NCI-H1417 treated with DMSO at 0.1 percent for 48 hours (cell line): ENCODE results near the gene ZNF385A.
A peak's percentile ranks its signal among the peaks of the same experiment; 100 is the strongest.

Source experiments
- DNase-seq: peaks from one replicate; lab custom pipeline; 2025; lab: John Stamatoyannopoulos, UW

ZNF385A gene

DNA sequence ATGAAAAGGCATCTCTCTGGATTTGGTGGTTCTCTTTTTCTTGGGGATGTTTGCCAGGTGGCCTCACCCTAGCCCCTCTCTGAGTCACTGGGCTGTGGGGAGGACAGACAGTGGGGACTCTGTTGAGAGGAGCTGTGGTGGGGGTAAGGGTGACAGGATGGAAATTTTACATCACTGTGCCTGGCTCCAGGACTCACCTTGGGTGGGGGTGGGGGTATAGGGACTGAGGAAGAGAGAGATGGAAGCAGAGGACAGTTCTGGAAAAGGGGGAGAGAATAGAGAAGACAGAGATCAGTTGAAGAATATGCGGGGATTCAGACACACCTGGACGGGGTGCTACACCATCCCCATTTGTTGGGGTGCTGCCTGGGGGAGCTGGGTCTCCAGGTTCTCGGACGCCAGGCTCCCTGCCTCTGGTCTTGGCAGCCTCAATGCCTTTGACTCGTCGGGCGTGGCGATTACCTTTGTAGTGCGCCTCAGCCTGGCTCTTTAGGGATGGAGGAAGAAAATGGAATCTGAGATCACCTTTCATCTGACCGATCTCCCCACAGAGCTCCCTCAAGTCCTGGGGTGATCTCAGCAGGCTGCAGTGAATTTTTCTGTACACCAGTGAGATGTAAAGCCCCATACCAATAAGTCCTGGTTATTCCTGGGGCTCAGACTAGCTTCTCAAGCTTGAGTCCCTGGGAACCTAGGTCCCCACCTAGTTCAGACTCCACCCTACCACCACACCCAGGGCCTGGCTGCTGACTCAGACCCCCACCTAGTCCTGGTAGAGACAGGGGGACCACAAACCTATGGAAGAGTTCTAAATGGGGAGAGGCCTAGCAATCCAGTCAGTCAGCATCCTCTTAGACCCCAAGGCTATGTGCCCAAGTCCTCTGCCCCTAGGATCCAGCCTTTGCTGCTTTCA, 10.6 kb downstream of the ZNF385A start:
- DNase-seq: no peak

DNA sequence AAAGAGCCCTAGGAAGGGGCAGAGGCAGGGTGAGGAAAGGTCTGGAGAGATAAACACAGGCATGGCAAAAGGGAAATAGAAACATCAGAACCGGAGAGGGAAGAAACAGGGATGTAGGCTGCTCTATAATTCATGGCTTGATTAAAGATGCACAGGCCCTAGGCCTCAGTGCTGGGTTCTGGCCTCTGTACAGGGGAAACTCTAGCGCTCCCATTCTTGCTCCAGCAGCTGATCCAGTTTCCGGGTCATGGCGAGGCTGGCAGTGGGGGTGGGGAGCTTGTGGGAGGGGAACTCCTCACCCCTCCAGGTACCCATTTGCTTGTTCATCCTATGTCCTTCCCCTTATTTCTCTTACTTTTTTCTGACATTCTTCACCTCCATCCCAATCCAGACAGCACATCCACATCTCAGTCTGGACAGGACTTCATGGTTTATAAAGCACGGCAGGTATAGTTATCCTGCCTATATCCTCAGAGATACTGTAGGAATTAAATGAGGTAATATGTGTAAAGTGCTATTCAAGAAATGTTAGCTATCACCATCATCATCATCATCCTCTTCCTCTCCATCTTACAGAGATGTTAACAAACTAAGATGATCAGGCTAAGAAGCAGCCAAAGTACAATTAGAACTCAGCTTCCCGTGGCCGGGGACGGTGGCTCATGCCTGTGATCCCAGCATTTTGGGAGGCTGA, 12.3 kb downstream of the ZNF385A start:
- DNase-seq: no peak

DNA sequence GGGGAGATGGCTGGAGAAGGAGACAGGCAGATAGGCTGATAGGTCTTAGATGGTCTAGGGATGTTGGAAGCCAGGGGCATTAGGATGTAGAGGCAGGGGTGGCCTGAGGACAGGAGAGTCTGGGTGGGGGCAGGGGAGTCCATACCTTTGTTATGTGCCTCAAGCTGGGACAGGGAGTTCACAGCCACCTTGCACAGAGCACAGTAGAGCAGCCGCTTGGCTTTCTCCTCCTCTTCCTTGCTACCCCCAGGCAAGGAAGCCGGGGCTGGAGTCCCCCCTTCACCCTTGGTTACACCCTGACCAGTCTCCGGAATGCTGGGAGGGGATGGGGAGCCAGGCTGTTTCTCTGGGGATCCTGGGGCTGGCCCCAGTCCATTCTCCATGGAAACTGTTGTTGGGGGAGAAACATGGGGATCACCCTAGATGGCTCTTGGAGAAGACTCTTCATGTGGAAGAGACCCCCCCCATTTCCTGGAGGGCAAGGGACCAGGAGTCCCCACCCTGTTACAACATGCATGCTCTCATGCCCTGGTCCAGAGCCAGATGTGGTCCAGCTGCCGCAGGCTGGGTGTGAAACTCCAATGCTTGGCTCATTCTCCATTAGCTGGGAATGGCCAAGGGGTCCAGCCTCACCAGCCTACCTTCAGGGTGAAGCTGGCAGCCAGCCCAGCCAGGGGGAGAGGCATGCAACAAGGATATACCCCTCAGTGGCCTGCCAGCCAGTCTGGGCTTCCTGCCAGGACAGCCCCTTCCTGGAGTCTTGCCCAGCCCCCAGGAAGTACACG, 13.0 kb downstream of the ZNF385A start:
- no peak for DNase-seq

DNA sequence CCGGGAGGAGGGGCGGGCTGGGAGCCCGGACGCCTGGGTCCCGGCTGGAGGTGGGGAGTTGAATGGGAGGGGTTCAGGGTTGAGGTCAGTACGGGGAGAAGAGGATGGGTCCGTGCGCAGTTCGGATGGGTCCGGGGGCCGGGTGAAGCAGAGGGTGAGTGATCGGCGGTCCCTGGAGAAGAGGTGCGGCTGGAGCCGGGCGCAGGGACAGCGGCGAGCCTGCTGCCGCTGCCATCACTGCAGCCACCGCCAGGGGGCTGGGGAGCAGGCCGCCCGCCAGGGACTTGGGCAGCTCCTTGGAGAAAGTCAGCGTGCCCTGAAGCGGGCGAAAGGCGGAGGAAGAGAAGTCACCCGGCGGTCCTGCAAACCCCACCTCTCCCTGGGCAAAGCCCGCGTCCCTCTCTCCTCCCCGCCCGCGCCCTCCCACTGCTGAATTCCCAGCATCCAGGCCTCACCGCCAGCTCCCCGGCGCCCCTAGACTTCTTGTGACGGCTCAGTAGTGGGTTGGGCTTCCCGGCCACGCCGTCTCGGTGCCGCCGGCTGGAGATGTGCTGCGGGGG, 14.3 kb downstream of the ZNF385A start:
- no peak for DNase-seq

DNA sequence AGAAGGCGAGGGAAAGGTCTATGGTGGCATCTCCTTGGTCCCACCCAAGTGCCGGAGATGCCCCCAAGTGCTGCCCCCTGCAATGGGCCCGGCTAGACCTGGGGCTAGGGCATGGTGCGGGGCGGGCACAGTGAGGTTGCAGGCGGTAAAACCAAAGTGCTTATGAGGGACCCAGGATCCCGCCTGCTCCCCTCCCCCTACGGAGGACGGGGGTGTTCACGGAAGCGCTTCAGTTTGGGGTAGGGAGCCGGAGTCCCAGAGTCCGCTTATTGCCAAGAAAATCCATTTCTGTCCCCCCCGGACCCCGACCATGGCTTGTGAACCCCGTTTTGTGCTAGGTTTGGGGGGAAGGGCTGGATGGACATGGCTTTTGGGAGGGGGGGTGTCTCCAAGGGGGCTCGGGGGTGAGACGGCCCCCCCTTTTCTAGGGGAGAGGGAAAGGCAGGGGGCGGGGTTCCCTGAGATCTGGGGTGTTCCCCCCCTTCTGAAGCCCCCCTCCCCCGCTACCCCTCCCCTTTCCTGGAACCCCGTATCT, 14.9 kb downstream of the ZNF385A start:
- DNase-seq: no peak

DNA sequence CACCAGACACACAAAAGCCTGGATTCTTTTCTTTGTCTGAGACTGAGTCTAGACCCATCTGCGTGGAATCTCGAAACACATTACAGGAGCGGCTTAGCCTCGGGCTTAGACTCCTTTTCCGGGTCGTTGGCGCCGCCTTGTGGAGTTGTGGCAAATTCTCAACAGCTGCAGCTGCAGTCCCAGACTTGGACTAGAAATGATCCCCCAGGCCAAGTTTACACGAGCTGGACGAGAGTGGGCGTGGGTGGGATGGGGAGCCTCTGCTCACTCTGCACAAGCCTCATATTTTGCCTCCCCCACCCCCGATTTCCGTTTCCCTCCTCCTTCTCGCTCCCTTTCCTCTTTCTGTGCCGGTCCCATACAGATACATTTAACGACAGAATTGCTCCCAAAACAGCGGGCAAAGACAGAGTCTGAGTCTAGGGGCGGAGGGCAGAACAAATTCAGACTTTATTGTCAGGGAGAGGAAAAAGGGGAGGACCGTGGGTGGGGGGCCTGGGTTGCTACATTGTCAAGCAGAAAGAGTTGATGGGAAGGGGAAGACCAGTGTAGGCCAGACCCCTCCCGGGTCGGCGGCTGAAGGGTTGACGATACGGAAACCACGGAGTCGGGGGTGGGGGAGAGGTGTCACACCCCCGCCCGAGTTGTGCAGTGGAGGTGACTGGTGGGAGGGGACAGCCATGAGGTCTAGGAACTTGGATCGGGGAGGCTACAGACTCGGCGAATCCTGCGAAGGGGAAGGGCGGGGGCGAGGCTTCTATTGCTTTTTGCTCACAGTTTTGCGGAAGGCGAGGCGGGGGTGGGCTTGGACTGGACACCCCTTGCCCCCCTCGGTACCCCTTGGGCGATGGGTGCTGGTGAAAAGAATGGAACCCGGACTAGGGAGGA, 15.6 kb downstream of the ZNF385A start:
- DNase-seq: no peak

DNA sequence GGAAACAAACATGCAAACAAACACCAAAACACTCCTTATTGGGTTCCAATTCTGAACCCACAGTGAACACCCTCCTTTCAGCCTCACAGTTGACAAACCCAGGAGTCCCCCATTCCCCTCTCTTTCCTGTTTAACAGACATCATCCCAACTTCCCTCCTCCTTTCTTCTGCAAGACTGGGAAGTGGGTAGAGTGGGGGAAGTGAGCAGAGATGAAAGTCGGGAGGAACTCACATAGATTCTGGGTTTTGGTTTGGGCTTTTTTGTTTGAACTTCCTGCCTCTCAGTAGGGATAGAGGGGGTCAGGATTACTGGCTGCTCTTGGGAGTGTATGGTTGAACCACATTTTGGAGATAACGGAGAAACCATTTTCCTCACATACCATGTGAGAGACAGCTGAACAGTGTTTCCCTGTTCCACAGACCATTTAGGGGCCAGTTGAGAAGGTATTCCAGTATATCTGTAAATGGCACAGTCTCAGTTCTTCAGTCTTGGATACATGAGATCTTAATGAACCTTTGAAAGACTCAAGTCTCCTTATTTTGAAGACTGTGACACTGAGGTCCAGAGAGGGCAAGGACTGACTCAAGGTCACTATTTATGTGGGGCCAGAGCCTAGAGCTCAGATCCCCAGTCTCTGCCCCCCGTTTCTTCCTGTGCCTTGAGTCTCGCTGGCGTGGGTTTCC, 16.4 kb downstream of the ZNF385A start:
- no peak for DNase-seq

DNA sequence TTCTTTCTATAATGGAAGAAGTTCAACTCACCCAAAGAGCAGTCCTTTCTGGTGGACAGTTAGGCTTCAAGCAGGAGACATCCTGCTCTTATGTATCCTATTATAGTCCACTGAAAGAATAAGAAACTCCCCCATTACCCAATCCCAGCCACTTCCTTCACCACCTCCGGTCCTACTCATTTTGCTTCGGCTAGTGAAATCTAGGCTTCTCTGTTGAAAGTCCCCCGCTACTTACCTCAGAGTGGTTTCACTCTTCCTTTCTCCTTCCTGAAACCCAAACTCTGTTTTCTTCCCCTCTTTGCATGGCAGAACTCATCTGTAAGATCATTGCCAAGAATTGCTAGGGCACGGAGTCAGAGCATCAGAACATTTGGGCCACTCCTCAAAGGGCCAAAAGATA, 20.1 kb downstream of the ZNF385A start, which contains the start of gene GPR84:
TSS of gene GPR84 (minus strand) at position 74 of the 400 bp plus-strand sequence. CDS start 635 bp downstream, outside the sequence.
- no peak for DNase-seq

DNA sequence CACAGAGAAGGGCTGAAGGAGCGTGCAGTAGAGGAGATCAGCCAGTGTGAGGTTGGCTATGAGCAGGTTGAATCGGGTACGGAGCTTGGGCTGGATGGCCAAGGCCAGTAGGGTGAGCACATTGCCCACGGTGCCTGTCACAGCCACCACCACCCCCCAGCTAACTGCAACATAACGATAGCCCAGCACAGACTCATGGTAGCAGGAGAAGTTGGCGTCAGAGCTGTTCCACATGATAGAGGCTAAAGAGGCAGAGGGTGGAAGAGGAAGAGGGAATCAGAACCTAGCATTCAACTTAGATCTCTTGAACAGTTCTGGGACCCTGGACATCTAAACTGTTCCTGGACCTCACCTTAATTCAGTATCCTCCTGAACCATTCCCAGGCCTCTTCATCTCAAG, 20.9 kb downstream of the ZNF385A start:
- no peak for DNase-seq

DNA sequence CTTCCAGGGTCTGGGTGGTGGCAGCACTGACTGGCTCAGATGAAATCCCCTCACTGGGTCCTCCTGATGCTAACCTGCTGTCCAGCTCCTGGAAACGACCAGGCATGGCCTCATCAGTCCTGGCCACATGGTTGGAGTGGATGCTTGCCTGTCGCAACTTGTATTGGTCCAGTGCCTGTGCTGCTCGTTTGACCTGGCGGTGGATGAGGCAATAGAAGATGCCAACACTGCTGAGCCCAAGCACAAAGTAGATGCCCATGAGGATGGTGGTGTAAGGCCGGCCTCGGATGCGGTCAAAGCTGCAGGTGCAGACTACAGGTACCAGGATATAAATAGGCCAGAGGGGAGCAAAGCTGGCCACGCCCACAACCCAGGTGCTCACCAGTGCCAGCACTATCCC, 21.5 kb downstream of the ZNF385A start:
- no peak for DNase-seq

DNA sequence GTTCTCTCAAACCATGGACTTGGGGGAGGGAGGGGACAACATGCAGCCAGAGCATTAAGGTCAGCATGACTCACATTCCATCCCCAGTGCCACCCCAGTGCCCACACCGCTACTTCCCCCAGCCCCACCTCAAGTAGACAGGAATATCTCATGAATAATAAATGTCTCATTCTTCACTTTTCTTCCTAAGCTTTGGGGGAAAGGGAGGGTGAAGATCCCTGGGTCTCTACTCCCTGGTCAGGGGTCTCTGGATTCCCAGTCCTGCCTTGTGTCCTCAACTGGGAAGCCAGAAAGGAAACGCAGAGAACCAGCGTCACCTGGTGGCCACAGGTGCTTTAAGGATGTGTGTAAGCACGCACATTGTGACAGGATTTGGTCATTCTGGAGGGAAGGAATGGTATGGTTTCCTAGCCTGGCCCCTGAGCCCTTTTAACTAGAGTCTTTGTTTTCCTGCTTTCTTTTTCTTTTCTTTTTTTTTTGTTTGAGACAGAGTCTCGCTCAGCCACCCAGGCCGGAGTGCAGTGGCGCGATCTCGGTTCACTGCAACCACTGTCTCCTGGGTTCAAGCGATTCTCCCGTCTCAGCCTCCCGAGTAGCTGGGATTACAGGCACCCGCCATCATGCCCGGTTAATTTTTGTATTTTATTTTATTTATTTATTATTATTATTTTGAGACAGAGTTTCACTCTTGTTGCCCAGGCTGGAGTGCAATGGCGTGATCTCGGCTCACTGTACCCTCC, 23.6 kb downstream of the ZNF385A start:
- no peak for DNase-seq

DNA sequence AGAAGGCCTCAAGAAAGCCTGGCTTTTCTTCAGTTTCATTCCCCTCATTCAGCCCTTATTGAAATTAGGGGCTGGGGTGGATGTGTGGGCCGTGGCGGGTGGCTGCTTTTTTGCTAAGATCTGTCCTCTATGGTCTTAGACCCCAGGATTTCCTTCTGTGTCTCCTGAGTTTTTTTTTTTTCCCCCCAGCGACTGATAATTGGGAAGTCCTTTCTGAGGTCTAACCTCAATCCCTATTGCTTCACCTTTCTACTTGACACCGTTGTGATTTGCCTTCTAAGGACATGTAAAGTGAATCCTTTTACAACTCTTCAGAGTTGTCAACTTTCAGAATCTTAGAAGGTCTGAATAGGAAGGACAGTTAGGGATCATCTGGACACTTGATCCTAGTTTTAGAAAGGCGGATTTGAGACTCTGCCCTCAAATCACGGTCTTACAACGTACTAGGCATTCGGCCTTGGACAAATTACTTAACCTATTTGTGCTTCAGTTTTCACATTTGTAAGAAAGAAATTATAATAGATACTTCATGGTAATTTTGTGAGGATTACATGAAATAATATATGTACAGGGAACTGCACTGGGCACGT, 24.7 kb downstream of the ZNF385A start:
- no peak for DNase-seq

DNA sequence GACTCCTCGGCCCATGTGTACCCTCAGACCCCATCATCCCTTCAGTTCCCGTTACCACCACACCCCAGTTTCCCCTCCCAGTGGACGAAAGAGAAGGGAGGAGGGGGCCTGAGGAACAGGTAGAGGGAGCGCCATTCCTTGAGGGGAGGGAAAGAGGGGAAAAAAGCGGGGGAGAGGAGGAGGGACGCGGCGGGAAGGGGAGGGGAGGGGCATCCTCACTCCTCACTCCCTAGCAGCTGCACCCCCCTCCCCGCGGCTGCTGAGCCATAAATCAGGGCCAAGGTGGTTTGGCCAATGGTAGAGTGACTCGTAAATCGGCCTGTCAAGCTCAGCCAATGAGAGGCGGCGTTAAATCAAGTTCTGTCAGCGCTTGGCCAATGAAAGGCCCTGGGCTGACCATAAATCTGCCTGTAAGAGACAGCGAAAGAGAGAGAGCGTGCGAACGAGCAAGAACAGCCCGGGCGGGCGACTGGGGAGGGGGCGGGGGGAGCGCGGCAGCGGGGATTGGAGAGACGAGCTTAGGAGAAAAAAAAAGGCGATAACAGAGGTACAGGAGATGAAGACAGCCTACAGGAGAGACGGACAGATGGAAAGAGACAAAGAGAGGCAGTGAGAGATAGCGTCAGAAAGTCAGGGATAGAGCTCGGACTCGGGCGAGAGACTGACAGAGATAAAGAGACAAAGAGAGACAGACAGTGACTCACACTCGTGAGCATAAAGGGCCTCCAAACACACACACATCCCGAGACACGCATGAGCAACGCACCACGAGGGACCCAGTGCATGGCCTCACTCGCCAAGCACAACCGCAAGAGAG, 25.4 kb downstream of the ZNF385A start:
- DNase-seq: peak; percentile 98

DNA sequence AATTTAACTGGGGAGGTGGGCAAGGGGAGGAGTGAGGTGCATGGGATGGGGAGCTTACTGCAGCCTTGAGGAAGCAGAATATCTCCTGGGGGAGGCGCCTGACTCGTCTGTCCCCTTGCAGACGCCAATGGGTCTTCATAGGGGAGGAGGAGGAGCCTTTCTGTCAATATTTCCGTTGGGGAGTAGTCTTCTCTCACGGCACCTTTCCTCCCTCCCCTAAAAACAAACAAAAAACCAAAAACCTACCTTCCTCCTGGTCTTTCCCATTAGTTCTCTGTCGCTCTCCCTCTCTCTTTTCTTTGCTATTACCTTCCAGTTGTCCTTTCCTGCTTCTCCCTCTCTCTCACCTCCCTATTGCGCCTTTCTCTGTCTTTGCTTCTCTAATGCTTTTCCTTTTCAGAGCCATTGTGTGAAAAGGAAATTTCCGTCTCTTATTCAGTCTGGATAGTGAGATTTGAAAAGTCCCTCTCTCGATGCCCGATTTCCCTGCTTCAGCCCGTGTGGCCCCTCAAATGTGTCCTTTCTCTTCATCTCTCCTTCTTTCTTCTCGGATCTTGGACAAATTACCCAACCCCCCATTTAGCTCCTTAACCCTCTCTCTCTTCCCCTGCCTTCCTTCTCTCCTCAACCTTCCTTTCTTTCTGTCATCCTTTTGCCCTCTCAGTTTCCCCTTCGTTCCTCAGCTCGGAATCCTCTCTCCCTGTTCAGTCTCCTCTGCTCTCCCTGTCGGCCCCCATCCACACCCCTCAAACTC, 26.2 kb downstream of the ZNF385A start:
- peak; percentile 49 for DNase-seq

DNA sequence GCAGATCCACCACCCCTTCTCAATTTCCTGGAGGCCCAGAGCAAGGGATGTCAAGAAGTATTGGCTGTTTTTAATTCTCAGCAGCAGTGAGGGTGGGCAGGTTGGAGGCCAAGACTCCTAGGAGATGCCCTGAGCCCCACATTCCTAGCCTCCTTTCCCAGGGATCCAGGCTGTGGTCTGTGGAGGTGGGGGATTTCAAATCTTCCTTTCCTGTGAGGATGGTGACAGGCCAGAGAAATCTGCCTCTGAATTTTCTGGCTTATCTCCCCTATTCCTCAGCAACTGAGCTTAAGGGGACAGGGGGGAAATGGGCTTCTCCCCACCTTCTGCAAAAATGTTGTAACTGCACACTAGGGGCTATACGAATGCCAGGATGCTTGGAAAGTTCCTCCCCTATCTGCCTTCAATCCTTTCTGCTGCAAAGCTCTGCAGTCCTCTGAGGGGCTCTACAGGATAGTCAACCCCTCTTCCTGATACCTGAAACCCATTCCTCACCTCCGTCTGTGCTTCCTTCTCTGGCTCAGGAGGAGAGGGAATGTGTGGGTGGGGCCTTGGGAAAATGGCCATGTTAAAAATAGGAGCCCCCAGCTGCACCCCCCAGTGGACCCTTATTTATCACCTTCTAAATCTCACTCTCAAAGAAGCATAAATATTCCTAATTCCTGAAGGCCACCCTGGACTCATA, 26.9 kb downstream of the ZNF385A start:
- no peak for DNase-seq

DNA sequence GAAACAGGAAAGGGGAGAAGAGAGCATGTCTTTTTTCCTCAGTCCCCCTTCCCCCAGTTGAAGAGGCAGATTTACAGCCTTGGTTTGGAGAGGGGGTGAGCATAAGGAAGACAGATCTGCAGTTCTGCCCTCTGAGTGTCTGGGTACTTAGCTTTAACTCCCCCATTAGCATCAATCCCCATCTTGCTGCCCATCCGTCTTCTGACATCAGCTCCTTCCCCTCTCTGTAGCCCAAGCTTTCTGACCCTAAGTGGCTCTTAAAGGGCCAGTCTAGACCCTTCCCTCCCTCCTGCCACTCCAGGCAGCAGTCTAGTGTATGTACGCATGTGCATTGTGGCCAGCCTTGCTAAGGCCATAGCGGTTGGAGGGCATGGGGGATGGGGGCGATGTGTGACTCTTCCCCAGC, 27.6 kb downstream of the ZNF385A start:
- no peak for DNase-seq

DNA sequence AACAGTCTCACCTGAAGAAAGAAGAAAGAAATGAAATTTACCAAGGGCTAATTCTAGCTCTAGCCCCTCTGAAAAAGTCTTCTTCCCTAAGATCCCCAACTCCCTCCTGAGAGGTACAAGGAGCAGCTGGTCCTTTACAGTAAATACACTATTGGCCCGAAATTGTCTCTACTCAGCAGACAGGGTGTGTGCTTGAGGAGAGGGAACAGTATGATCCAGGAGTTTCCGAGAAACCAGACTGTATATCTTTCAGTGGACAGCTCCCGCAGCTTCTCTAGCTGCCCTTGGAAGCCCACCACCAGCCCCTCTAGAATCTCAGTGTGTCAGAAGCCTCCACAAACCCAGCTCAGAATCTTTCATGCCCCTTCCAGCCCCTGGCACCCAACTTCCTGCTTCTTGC, 28.3 kb downstream of the ZNF385A start:
- no peak for DNase-seq
